Forelimb muscle (tissue), 1 donor: ENCODE results near the gene ADCK2. TPM values are rescaled to one million over a fixed set of nuclear protein-coding genes. Genes with fewer than 3 reads are reported as not detected.
"Not testable (repeated sequence)": the region's sequence is repeated elsewhere in the genome, so short reads cannot be mapped to it uniquely, and the experiment has no call there.

Experiments
- DNase-seq: peaks from one replicate; pipeline ENCODE4 v3.0.0-alpha.2; 2013; ENCODE audit warnings: low read depth
- polyA plus RNA-seq: library from polyadenylated mRNA; unstranded; fragments of 120-200 nt; gene quantifications from one replicate; pipeline ENCODE4 v1.2.1, GENCODE V29; 2013; ENCODE audit not compliant: insufficient read length

ADCK2 gene
- polyA plus RNA-seq, 1 donor: 10.1 TPM

- no peak for DNase-seq
Observed at GRCh38 chr7:140734729-140735128, 62.0 kb downstream of the ADCK2 start.

- DNase-seq: no peak
Observed at GRCh38 chr7:140738280-140738679, 65.5 kb downstream of the ADCK2 start.

- DNase-seq: not testable (repeated sequence)
Observed at GRCh38 chr7:140743255-140743654, 70.5 kb downstream of the ADCK2 start.

- DNase-seq: no peak
Observed at GRCh38 chr7:140744005-140744404, 71.3 kb downstream of the ADCK2 start.

Other genes with a start within 250 kb of the ADCK2 start
- 83.4 TPM for gene MKRN1, start 193.4 kb upstream of the ADCK2 start, polyA plus RNA-seq
- 41.9 TPM for gene DENND2A, start 32.1 kb upstream of the ADCK2 start, polyA plus RNA-seq
- gene NDUFB2, start 23.8 kb downstream of the ADCK2 start, polyA plus RNA-seq: 162 TPM